K562 (cell line): ENCODE results near the gene LSS. TPM values are rescaled to one million over a fixed set of nuclear protein-coding genes. Genes with fewer than 3 reads are reported as not detected.

Experiments used
- ATAC-seq: fragments of 200-7000 bp; cut with Tn5 transposase; 3 replicates; pipeline ENCODE4 v1.9.1; 2020; ENCODE audit warnings: moderate library complexity
- BruUV-seq: library from RNA; stranded (reverse); fragments of 400-500 nt; replicated peaks from 2 replicates; lab custom pipeline; 2021; lab: Mats Ljungman, UMichigan
- CTCF ChIA-PET: fragments of 300-600 bp; formaldehyde crosslinking; extraction: SDS; loops from one replicate; lab custom pipeline; 2021; ENCODE audit warnings: low intra/inter-chr PET ratio; lab: Yijun Ruan, JAX
- POLR2A ChIA-PET: fragments of 300-600, 350-650 bp; sonication (Branson Sonifier 250); formaldehyde crosslinking; extraction: SDS; loops from one replicate; lab custom pipeline; 2021; ENCODE audit warnings: antibody characterized with exemption, inconsistent platforms; lab: Yijun Ruan, JAX
- DNase-seq, 4 experiments: peaks; one replicate each; pipeline versions ENCODE4 v3.0.0 to v3.0.0-alpha.2; 2011 to 2018; ENCODE audit warnings: low spot score in 3 of 4, mixed read lengths in 3 of 4; ENCODE audit errors: extremely low read depth in 1 of 4
- FAIRE-seq: peaks from 2 replicates; lab custom pipeline; 2011; peaks lifted over from hg19 to GRCh38; lab: Jason Lieb, UNC
- H2AFZ ChIP-seq: 2 replicates; pipeline ENCODE4 v1.6.0; 2011; ENCODE audit warnings: low read depth, low read length, control low read depth, inconsistent platforms
- H3K27ac ChIP-seq: fragments of 200-600 bp; 3 replicates; pipeline ENCODE4 v1.8.0; 2011; ENCODE audit warnings: low read depth, mild to moderate bottlenecking, control low read depth, inconsistent platforms, low read length, moderate library complexity, mixed read lengths; ENCODE audit errors: extremely low read depth
- H3K27me3 ChIP-seq, 2 experiments: fragments of 300-600 bp in 1 of 2; 2 replicates in 1 of 2; 3 replicates in 1 of 2; pipeline versions ENCODE4 v1.6.0 to v1.8.0; 2011; ENCODE audit warnings: inconsistent platforms in 2 of 2, low read length in 2 of 2, mild to moderate bottlenecking in 1 of 2, mixed read lengths in 1 of 2, moderate library complexity in 1 of 2; ENCODE audit not compliant: control insufficient read depth in 2 of 2, insufficient read depth in 2 of 2
- H3K36me3 ChIP-seq: fragments of 300-600 bp; 3 replicates; pipeline ENCODE4 v1.8.0; 2011; ENCODE audit warnings: mild to moderate bottlenecking, low read length, inconsistent platforms; ENCODE audit not compliant: control insufficient read depth, insufficient read depth
- H3K4me1 ChIP-seq, 2 experiments: fragments of 200-600 bp in 1 of 2; replicated peaks in 1 of 2; 2 replicates in 1 of 2; 3 replicates in 1 of 2; pipeline versions ENCODE4 v1.5.1 to v1.8.0; 2011; ENCODE audit warnings: inconsistent platforms in 2 of 2, low read length in 2 of 2, mild to moderate bottlenecking in 1 of 2, mixed read lengths in 1 of 2, moderate library complexity in 1 of 2; ENCODE audit not compliant: control insufficient read depth in 2 of 2, insufficient read depth in 2 of 2
- H3K4me2 ChIP-seq: 2 replicates; pipeline ENCODE4 v1.6.1; 2011; ENCODE audit warnings: low read length, control low read depth, inconsistent platforms, mixed read lengths; ENCODE audit not compliant: insufficient read depth
- H3K4me3 ChIP-seq: fragments of 200-600 bp; sonication (generic), shearing (Covaris generic); 2 replicates; pipeline ENCODE4 v1.5.1; 2016; ENCODE audit warnings: control low read depth, inconsistent platforms
- H3K79me2 ChIP-seq: fragments of 200-600 bp; 3 replicates; pipeline ENCODE4 v1.8.0; 2011; ENCODE audit warnings: low read length, inconsistent platforms; ENCODE audit not compliant: control insufficient read depth, insufficient read depth
- H3K9ac ChIP-seq, 2 experiments: 2 replicates each; pipeline versions ENCODE4 v1.6.0 to v1.6.1; 2011; ENCODE audit warnings: low read depth in 2 of 2, low read length in 2 of 2, control low read depth in 1 of 2, inconsistent platforms in 1 of 2, mild to moderate bottlenecking in 1 of 2, mixed read lengths in 1 of 2; ENCODE audit not compliant: insufficient read depth in 1 of 2
- H3K9me1 ChIP-seq: one replicate; pipeline ENCODE4 v1.6.0; 2011; ENCODE audit warnings: inconsistent platforms, mild to moderate bottlenecking, low read length, moderate library complexity; ENCODE audit not compliant: control insufficient read depth, insufficient read depth
- H3K9me3 ChIP-seq: replicated peaks from 2 replicates; pipeline ENCODE4 v1.5.1; 2011; ENCODE audit warnings: low read depth, low read length, inconsistent platforms; ENCODE audit not compliant: control insufficient read depth, insufficient read depth
- H4K20me1 ChIP-seq: replicated peaks from 2 replicates; pipeline ENCODE4 v1.6.1; 2011; ENCODE audit warnings: low read length, inconsistent platforms, mixed read lengths; ENCODE audit not compliant: control insufficient read depth, insufficient read depth
- CHAMP1 ChIP-seq: fragments of 450-650 bp; IDR thresholded peaks from 2 replicates; pipeline ENCODE4 v1.6.1; 2016; ENCODE audit warnings: mild to moderate bottlenecking
- DDX20 ChIP-seq: fragments of 450-650 bp; IDR thresholded peaks from 2 replicates; pipeline ENCODE4 v1.6.1; 2016; ENCODE audit warnings: missing genetic modification characterization, low read depth, mild to moderate bottlenecking, missing compliant biosample characterization, moderate library complexity
- EHMT2 ChIP-seq: fragments of 450-650 bp; IDR thresholded peaks from 2 replicates; pipeline ENCODE4 v1.6.1; 2018; ENCODE audit warnings: antibody characterized with exemption
- FOXP1 ChIP-seq: sonication (generic); formaldehyde crosslinking; IDR thresholded peaks from 2 replicates; pipeline ENCODE4 v1.8.0; 2022; ENCODE audit warnings: mild to moderate bottlenecking, missing genetic modification reagents
- KHSRP ChIP-seq: fragments of 450-650 bp; IDR thresholded peaks from 2 replicates; pipeline ENCODE4 v1.6.1; 2017
- MAFF ChIP-seq: IDR thresholded peaks from 2 replicates; pipeline ENCODE4 v1.6.1; 2012; ENCODE audit warnings: low read length, improper control_type of control experiment
- NKRF ChIP-seq: fragments of 450-650 bp; IDR thresholded peaks from 2 replicates; pipeline ENCODE4 v1.6.1; 2016; ENCODE audit warnings: borderline replicate concordance
- RCOR1 ChIP-seq, 2 experiments: IDR thresholded peaks; 2 replicates each; pipeline ENCODE4 v1.6.1; 2012; ENCODE audit warnings: low read depth in 2 of 2, low read length in 2 of 2, borderline replicate concordance in 1 of 2, improper control_type of control experiment in 1 of 2
- TAF9B ChIP-seq: fragments of 450-650 bp; IDR thresholded peaks from 2 replicates; pipeline ENCODE4 v1.6.1; 2018; ENCODE audit warnings: mild to moderate bottlenecking; ENCODE audit not compliant: partially characterized antibody
- ZFP36 ChIP-seq: fragments of 150-350 bp; IDR thresholded peaks from 2 replicates; pipeline ENCODE4 v1.6.1; 2018; ENCODE audit warnings: low read length, low read depth; ENCODE audit not compliant: partially characterized antibody
- ZNF277 ChIP-seq: fragments of 250-450 bp; sonication (Bioruptor Pico); IDR thresholded peaks from 2 replicates; pipeline ENCODE4 v1.8.0; 2022; ENCODE audit warnings: inconsistent platforms, mild to moderate bottlenecking, moderate library complexity, borderline replicate concordance
- WGBS: fragments of 100-300 bp; shearing (Covaris generic); methylation state at CpG from one replicate; pipeline ENCODE4 v1.1.6; 2016; ENCODE audit warnings: low coverage, mixed read lengths; ENCODE audit not compliant: insufficient coverage; ENCODE audit errors: missing lambda C conversion rate; 5-methylcytosine and 5-hydroxymethylcytosine counted together
- in situ Hi-C: fragments of 300-500 bp; cut with MboI; formaldehyde crosslinking; loops from 4 replicates; pipeline ENCODE4 v1.15.0; 2018; ENCODE audit warnings: inconsistent platforms, mixed read lengths
- intact Hi-C: fragments of 100-400 bp; cut with micrococcal nuclease; formaldehyde crosslinking; loops from 2 replicates; pipeline ENCODE4 v1.14.2; 2022
- polyA plus RNA-seq, 8 experiments: library from polyadenylated mRNA; depleted of rRNA in 4 of 8; stranded (reverse) in 5 of 8; unstranded in 3 of 8; fragments of >200 nt; fragmentation: Nextera tagmentation in 2 of 8; fragmentation: Illumina TruSeq in 1 of 8; extraction: Ambion mirVana in 2 of 8; extraction: Trizol in 1 of 8; gene quantifications; 2 replicates each; pipeline versions ENCODE4 v1.2.1 to v1.2.3, GENCODE V29; 2011 to 2014; ENCODE audit warnings: inconsistent platforms in 1 of 8, missing spikeins in 1 of 8
- total RNA-seq, 7 experiments: library from RNA; depleted of rRNA in 6 of 7; stranded (reverse); fragments of >200 nt in 6 of 7; fragmentation: Illumina TruSeq in 2 of 7; extraction: Trizol in 2 of 7; gene quantifications; 2 replicates each; pipeline versions ENCODE4 v1.2.1 to v1.2.3, GENCODE V29; 2011 to 2021; ENCODE audit warnings: low replicate concordance in 1 of 7

Gene LSS
- total and polyA plus RNA-seq, 9 of the 15 experiments (the other 6 are each of a cell fraction or from before 2014, with no cell fraction given): 2.2 to 89.5 (median 37.4) TPM

- TF ChIP-seq CHAMP1 (peak; percentile 54; the same call in 1 of the 2 replicates), KHSRP (no peak), ZFP36 (no peak), EHMT2 (no peak)
Measured at GRCh38 chr21:46142582-46143473, 85.7 kb downstream of the LSS start (continued).

GRCh38 chr21:46141767-46142581, 86.6 kb downstream of the LSS start:
- peaks cover 3% of the 10 kb centered on the region; the same call in 1 of the 2 replicates for H3K9me3 ChIP-seq
- ATAC-seq: no peak
- TF ChIP-seq MAFF (no peak), TAF9B (no peak), DDX20 (tag) (no peak), RCOR1 (IDR thresholded peaks at IDR 0.05; ENCODE audit: borderline replicate concordance in 1 of 2, low read depth in 2 of 2, low read length in 2 of 2) (no peak), ZNF277 (CRISPR knock-in tag) (no peak), NKRF (no peak), FOXP1 (no peak)
- TF ChIP-seq, all 486 proteins: peak for 0
- Histone ChIP-seq H3K9ac (no peak overlapping the region), H4K20me1 (peaks cover 13% of the 10 kb centered on the region), H3K36me3 (no peaks in the 10 kb centered on the region), H3K79me2 (no peaks in the 10 kb centered on the region), H2AFZ (no peak overlapping the region), H3K27me3 (peaks cover 27 to 39% of the 10 kb centered on the region in 2 experiments; a peak in 4 of 5 replicates), H3K27ac (no peak overlapping the region), H3K4me2 (no peak overlapping the region), H3K4me1 (peaks cover 5 to 44% of the 10 kb centered on the region in 2 experiments; a peak in 4 of 5 replicates), H3K4me3 (no peak overlapping the region), H3K9me1 (no peaks in the 10 kb centered on the region)
- DNase-seq (no peak), FAIRE-seq (no peak)
- intact Hi-C loops: loop anchor here (5.0 to 10.0 kb wide), 3 partner anchors 143 to 323 kb away; partner anchors contain the start of genes MCM3AP and YBEY
- CTCF ChIA-PET: no interaction called here
- WGBS: 84% methylated on average over 37 of the region's 45 CpGs
- in situ Hi-C loops: no loop called here
- POLR2A ChIA-PET: interaction anchor here (0.6 to 1.5 kb wide), 2 partner anchors 92 to 316 kb away, joined by 3 to 5 read pairs; no protein-coding TSS in a partner anchor
- no TSS peak for BruUV-seq
